Stimulated activated naive CD4-positive, alpha-beta T cell treated with Interleukin-2 at 50 U/mL for 16 hours (primary cell): ENCODE measurements around the gene TMEM116.
A peak's percentile ranks its signal among the peaks of the same experiment; 100 is the strongest.
"Not testable (repeated sequence)": the region's sequence is repeated elsewhere in the genome, so short reads cannot be mapped to it uniquely, and the experiment has no call there.

ENCODE experiments used
- DNase-seq: peaks from one replicate; lab custom pipeline; 2025; lab: John Stamatoyannopoulos, UW

TMEM116 gene

GRCh38 chr12:112012775-112013600 lies at the start of gene TMEM116, which contains the start of gene ERP29:
TMEM116 (minus strand) TSS chr12:112013165; CDS start chr12:112005270, 7,895 bp downstream.
ERP29 (plus strand) TSS chr12:112013426; CDS start chr12:112013466, 40 bp downstream.
- peak; percentile 100 for DNase-seq

DNA sequence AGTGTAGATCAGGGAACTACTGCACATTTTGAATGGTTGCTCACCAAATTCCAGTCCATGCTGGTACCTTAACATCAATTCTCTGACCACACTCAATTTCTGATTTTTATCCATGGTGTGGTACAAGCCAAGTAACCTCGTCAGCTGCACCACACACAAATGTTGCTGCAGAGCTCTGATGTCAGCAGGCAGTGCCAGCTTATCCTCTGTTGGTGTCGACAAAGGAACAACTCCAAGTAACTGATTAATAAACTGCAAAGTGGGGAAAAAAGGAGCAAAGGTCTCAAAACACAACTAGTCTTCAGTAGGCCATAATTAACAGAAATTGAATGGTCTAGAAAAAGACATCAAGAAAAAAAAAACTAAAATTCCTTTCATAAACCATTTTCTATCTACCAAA lies 48.2 kb upstream of the TMEM116 start:
- DNase-seq, result no peak

DNA sequence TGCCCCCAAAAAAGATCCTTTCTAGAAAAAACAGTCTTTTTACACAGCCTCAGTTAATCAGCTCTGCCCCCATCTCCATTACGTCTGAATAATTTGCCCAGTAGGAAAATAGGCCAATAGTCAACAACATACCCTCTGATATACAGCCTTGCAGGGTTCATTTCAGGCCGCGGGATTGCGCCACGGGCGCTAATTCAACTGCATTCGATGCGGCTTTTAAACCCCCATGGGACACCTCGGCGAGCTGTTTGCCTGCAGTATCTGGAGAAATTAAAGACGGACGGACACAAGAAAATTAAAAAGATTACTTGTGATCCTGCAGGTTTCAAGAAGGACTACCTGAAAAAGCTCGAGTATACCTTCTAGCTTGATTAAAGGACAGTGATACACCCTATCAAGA lies 36.4 kb upstream of the TMEM116 start:
- DNase-seq, result no peak

DNA sequence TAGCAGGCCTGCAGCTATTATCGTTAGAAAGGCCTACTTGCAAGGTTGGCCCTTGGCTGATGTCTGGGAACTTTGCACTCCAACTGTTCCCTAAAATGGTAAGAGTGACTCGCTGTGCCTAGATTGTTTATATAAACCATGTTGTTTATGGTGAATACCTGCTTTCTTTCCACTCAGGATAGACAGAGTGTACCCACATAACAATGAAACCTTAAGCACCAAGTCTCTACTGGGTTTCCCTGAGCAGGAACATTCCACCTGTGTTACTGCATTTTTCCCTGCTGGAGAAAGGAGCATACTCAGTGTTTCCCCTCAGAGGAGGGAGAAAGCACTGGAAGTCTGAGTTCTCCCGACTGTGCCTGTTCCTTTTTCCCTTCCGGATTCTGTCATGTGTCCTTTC lies 33.0 kb upstream of the TMEM116 start:
- DNase-seq, result no peak

DNA sequence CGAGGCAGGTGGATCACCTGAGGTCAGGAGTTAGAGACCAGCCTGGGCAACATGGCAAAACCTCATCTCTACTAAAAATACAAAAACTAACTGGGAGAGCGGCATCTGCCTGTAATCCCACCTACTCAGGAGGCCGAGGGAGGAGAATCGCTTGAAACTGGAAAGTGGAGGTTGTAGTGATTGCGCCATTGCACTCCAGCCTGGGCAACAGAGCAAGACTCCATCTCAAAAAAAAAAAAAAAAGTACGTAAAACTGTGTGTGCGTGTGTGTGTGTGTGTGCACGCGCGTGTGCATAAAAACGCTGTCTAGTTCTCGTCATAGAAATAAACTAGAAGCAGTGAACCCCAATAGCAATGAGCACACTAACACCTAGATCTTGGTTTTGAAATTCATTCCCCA lies 23.6 kb upstream of the TMEM116 start:
- not testable (repeated sequence) for DNase-seq

DNA sequence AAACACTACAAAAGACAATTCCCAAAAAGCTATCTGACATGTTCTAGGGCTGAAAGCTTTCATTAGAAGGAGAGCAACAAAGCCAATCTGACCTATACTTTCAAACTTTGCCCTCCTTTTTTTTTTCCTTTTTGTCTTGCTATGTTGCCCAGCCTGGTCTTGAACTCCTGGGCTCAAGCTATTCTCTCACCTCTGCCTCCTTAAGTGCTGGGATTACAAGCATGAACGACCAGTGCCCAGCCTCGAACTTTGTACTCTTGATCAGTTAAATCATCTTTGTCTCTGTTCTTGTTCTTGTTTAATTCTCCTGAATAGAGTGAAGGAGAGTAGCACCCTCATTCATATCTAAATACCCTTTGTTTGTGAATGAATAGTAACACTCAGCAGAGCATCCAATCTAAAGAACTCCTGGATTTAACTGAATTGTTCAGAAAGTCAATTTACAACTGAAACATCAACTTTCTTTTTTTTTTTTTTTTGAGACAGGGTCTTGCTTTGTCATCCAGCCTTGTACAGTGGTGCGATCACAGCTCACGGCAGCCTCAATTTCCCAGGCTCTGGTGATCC lies 22.3 kb upstream of the TMEM116 start:
- DNase-seq, result no peak

DNA sequence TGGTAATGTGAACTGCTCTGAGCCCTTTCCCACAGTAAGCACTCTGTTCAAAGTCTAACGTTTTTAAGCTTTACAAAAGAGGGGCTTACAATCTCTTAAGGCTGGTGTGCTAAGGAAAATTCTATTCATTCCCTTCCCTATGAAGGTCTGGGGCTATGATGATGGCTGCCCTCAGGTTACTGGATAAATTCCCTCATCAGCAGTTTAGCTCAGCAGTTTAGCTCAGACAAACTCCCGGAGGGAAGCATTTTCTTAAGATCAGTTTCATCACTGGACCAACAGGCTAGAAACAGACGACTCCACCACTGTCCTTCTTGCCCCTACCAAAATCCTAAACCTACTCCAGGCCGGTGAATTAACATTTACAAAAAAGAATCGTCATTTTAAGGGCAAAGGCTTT lies 19.3 kb upstream of the TMEM116 start:
- DNase-seq, result no peak

DNA sequence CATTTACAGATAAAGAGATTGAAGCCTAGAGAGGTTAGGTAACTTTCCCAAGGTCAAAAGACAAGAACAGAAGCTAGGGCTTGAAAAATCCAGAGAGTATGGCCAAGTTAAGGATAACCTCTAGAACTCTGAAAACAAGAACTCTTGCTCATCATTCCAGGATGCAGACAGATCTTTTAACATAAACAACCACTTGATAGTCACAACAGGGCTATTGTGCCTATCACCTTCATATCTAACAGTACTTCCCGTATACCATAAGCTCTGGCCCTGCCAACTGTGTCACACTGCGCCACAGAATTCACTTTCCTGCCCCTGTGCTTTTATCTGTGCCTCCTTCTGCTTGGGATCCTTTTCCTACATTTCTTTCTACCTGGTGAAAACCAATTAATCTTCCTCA lies 18.5 kb upstream of the TMEM116 start:
- DNase-seq, result no peak

DNA sequence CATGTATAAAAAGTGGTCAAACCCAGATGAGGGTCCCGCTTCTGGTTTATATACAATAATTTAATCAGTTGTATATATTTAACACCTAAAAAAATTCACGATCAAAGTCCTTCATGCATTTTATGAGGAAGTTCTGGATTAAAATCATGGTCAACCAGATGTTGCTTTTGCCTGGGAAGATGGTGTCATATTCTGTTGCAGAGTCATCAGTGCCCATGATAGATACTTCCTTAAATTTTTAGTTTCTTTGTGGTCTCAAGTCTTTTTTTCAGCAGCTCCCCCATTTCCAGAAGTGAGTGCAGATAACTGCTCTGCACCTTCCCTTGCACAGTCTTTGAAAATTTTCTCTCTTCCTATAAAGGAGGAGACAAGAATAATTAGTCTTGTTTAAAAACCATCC lies 16.3 kb upstream of the TMEM116 start:
- no peak for DNase-seq

GRCh38 chr12:112025808-112026375 lies 12.9 kb upstream of the TMEM116 start:
- no peak for DNase-seq

DNA sequence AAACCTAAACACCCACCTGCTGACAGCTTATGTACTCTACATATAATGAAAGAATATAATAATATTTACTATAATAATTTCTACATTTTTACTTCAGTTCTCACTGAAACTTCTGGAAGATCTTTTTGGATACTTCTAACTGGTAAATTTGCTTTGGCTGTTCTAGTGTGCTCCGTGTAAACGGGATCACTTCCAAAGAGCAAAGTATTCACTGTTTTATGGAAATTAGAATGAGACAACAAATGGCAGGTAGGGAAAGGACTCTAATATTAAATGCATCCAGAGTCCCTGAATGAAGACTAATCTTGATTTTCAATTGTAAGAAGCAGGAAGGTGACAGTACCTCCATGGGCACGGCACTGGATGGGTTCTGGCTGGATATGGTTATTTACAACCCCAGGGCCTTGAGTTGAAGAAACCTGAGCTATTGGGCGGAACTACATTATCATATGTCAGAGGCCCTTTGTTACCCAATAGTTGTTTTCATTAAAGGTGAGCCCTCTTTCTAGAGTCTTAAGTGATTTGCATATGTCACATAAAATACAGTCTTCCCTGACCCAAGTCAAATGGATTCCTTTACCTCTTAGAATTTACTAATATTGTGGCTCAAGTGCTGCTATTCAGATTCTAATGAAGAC lies 10.9 kb upstream of the TMEM116 start:
- DNase-seq, result no peak

GRCh38 chr12:112022241-112023016 lies 9.5 kb upstream of the TMEM116 start:
- DNase-seq, result no peak

GRCh38 chr12:112020947-112021457 lies 8.0 kb upstream of the TMEM116 start:
- no peak for DNase-seq

DNA sequence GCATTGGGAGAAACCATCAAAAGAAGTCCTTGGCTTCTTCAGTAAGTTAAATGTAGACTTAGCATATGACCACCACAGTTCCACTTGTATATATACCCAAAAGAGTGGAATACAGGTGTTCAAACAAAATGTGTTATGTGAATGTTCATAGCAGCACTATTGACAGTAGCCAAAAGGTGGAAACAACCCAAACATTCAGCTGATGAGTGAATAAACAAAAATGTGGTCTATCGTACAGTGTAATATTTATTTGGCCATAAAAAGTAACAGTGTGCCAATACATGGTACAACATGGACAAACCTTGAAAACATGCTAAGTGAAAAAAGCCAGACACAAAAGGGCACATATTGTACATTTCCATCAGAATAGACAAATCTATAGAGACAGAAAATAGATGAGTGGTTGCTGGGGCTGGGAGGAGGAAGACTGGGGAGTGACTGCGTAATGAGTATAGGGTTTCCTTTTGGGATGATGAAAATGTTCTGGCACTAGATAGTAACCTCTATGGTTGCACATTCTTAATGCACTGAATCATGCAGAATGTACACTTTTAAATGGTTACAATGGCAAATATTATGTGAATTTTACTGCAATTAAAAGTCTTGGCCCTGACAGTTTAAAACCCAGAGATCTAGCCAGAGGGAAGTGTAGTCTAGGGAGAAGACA lies 5.7 kb upstream of the TMEM116 start:
- DNase-seq, result no peak

DNA sequence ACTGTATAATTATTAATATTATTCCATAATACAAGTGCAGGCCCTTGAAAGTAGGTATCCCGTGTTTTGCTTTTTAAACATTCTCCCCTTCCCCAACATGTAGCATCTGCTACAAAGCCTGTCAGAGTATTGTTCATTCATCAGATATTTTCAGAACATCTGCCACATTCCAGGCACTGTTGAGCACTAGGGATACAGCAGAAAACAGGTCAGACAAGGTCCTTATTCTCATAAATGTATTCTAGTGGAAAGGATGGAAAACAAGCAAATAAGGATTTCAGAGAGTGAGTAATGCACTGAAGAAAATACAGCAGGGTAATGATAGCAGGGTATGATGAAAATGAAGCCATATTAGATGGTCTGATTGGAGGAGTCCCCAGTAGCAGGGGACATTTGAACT lies 4.1 kb upstream of the TMEM116 start:
- no peak for DNase-seq

DNA sequence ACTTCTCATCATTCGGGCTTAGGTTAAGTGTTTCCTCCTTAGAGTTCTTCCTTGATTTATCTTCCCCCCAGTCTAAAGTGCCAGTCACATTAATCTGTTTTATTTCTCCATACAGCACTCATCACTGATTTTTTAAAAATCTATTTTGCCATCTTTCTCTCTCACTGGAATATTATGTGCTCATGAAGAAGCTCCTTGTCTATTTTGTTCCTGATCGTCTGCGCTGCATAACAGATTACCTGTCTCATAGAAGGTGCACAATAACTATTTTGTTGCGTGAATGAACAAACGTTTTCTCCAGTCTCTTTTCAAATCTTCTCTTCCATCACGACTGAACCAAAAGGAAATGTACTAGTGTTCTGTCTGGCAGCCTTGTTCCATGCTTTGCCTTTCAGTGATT lies 3.0 kb upstream of the TMEM116 start:
- no peak for DNase-seq

DNA sequence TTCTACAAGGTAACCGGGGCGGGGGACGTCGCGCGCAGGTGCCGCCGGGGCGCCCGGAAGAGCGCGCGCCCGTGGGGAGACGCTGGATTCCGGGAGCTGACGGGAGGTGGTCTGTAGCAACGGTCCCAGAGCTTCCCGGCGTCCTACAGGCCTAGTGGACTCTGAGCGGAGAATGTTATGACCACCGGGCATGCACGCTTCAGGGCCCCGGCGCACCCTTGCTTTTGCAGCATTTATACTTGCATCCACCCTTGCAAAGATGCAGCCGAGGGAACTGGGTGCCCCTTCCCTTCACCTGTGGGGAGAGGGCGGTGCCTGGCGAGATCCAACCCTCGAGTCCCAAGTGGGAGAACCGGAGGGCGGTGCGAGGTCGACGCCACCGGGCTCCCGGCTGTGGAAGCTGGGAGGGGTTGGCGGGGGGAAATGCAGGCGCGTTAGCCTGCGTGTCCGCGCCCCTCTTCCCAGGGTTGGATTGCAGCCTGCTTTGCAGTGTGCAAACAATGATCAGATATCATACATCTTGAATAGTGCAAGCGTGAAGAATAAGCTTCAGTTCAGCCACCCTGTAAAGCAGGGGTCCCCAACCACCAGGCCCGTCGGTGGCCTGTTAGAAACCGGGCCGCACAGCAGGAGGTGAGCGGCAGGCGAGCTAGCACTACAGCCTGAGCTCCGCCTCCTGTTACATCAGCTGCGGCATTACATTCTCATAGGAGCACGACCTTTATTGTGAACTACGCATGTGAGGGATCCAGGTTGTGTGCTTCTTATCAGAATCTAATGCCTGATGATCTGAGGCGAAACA lies 837 bp upstream of the TMEM116 start:
- peak; percentile 74 for DNase-seq

GRCh38 chr12:112011685-112012084 lies 1.3 kb downstream of the TMEM116 start:
- DNase-seq, result no peak

GRCh38 chr12:112010415-112011344 lies 2.3 kb downstream of the TMEM116 start:
- no peak for DNase-seq
